ENCODE data around the gene SRMS. TPM values are rescaled to one million over a fixed set of nuclear protein-coding genes. Genes with fewer than 3 reads are reported as not detected.
A peak's percentile ranks its signal among the peaks of the same experiment; 100 is the strongest.

Gene SRMS
- total and polyA plus RNA-seq, 3 donors from 2014 or later: 0.19 to 0.42 (median 0.24) TPM

GRCh38 chr20:63538204-63539091 is 9.1 kb downstream of the SRMS start:
- 32 to 66% methylated on average over 4 to 27 of the region's 27 CpGs for WGBS, 2 donors
- intact Hi-C loops (cut with DNase I; ENCODE audit: low total_unique reads): loop anchor here (5.0 kb wide), 1 partner anchor 439 kb away; the partner anchor contains the start of gene SAMD10
- Histone ChIP-seq H3K27me3 (no peaks in the 10 kb centered on the region), H3K36me3 (ENCODE audit: low read depth, missing control alignments) (no peaks in the 10 kb centered on the region), H3K27ac (no peak overlapping the region), H3K4me1 (peaks cover 10% of the 10 kb centered on the region), H3K9me3 (no peaks in the 10 kb centered on the region), H3K4me3 (no peak overlapping the region)
- DNase-seq: no peak
- TF ChIP-seq, protein P1, sequence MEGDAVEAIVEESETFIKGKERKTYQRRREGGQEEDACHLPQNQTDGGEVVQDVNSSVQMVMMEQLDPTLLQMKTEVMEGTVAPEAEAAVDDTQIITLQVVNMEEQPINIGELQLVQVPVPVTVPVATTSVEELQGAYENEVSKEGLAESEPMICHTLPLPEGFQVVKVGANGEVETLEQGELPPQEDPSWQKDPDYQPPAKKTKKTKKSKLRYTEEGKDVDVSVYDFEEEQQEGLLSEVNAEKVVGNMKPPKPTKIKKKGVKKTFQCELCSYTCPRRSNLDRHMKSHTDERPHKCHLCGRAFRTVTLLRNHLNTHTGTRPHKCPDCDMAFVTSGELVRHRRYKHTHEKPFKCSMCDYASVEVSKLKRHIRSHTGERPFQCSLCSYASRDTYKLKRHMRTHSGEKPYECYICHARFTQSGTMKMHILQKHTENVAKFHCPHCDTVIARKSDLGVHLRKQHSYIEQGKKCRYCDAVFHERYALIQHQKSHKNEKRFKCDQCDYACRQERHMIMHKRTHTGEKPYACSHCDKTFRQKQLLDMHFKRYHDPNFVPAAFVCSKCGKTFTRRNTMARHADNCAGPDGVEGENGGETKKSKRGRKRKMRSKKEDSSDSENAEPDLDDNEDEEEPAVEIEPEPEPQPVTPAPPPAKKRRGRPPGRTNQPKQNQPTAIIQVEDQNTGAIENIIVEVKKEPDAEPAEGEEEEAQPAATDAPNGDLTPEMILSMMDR (IDR thresholded peaks at IDR 0.05): no peak
- no peak for TF ChIP-seq POLR2A (IDR thresholded peaks at IDR 0.05)

DNA sequence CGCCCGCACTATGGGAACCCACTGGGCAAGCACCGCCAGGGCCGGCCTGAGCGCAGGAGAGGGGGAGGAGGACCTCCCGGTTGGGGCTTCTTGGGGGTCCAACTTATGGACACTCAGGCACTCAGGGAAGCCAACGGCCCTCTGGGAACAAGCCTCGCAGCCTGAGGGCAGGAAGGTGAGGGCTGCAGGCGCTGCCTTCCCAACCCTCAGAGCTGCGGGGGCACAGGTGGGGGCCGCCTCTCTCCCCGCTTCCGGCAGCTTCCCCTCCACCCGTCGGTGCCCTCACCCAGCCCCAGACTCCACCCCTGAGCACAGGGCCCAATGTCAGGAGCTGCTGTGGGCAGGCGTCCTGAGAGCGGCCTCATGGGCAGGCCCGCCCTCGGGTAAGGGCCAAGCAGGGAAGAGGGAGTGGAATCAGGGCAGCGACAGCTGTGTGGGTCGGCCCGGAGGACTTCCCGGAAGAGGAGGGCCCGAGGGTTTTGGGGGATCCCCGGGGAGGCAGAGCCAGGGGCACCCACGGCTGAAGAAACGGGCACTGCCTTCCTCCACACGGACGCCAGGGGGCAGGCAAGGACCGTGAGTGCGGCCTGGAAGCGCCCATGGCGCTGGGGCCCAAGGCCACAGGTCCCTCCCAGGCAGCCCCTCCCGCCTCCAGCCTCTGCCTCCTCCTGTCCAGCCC is 9.9 kb downstream of the SRMS start:
- peak; percentile 73 for DNase-seq
- Histone ChIP-seq H3K36me3 (ENCODE audit: low read depth, missing control alignments) (no peaks in the 10 kb centered on the region), H3K9me3 (no peaks in the 10 kb centered on the region), H3K27me3 (no peaks in the 10 kb centered on the region), H3K4me3 (no peak overlapping the region), H3K4me1 (peaks cover 10% of the 10 kb centered on the region), H3K27ac (no peak overlapping the region)
- 16 to 28% methylated on average over 16 to 34 of the region's 34 CpGs for WGBS, 2 donors
- TF ChIP-seq, protein P1 (IDR thresholded peaks at IDR 0.05): peak; percentile 84 to 89 (median 87)
- TF ChIP-seq POLR2A (IDR thresholded peaks at IDR 0.05): no peak
- intact Hi-C loops (cut with DNase I; ENCODE audit: low total_unique reads): loop anchor here (5.0 kb wide), 1 partner anchor 440 kb away; the partner anchor contains the start of gene SAMD10

- intact Hi-C loops (cut with DNase I; ENCODE audit: low total_unique reads): loop anchor here (5.0 kb wide), 1 partner anchor 440 kb away; the partner anchor contains the start of gene SAMD10
- no peak for DNase-seq
- no peaks in the 10 kb centered on the region for H3K9me3 ChIP-seq
- peaks cover 10% of the 10 kb centered on the region for H3K4me1 ChIP-seq
- WGBS, 2 donors: 77 to 81% methylated on average over 9 to 28 of the region's 29 CpGs
- H3K27ac ChIP-seq: no peak within 1 kb of the TSS
- TF ChIP-seq, protein P1 (IDR thresholded peaks at IDR 0.05): no peak
- TF ChIP-seq POLR2A (IDR thresholded peaks at IDR 0.05): no peak
- H3K4me3 ChIP-seq: no peak within 1 kb of the TSS
- H3K36me3 ChIP-seq (ENCODE audit: low read depth, missing control alignments): no peaks in the 10 kb centered on the region
- H3K27me3 ChIP-seq: no peaks in the 10 kb centered on the region
Measured at GRCh38 chr20:63536997-63537524, 10.5 kb downstream of the SRMS start, which contains the start of gene PTK6. TSS of gene PTK6 (minus strand) at chr20:63537376. CDS start at chr20:63537314, 62 bp downstream.

GRCh38 chr20:63536241-63536977 is 11.1 kb downstream of the SRMS start:
- 54 to 62% methylated on average over 17 to 35 of the region's 35 CpGs for WGBS, 2 donors
- H3K27ac ChIP-seq: no peak overlapping the region
- no peaks in the 10 kb centered on the region for H3K36me3 ChIP-seq (ENCODE audit: low read depth, missing control alignments)
- TF ChIP-seq, protein P1 (IDR thresholded peaks at IDR 0.05): no peak
- no peak for TF ChIP-seq POLR2A (IDR thresholded peaks at IDR 0.05)
- H3K27me3 ChIP-seq: no peaks in the 10 kb centered on the region
- DNase-seq: no peak
- no peak overlapping the region for H3K4me3 ChIP-seq
- intact Hi-C loops (cut with DNase I; ENCODE audit: low total_unique reads): loop anchor here (5.0 kb wide), 1 partner anchor 441 kb away; the partner anchor contains the start of gene SAMD10
- H3K4me1 ChIP-seq: peaks cover 10% of the 10 kb centered on the region
- no peaks in the 10 kb centered on the region for H3K9me3 ChIP-seq

Data from testis (tissue), 3 donors.